Neural crest cell (in vitro differentiated cells): ENCODE data around the gene KRT33A. TPM values are rescaled to one million over a fixed set of nuclear protein-coding genes. Genes with fewer than 3 reads are reported as not detected.

ENCODE experiments used
- DNase-seq: peaks from one replicate; pipeline ENCODE4 v3.0.0; 2021; ENCODE audit warnings: low read depth, mixed read lengths, low spot score
- H3K27ac Mint-ChIP-seq: one replicate; pipeline ENCODE4 v1.8.0; 2021; ENCODE audit warnings: mild to moderate bottlenecking, mixed read lengths; ENCODE audit not compliant: unreplicated experiment
- H3K27me3 Mint-ChIP-seq: 2 replicates; pipeline ENCODE4 v1.8.0; 2021; ENCODE audit warnings: low read depth, mild to moderate bottlenecking, mixed read lengths
- H3K36me3 Mint-ChIP-seq: 2 replicates; pipeline ENCODE4 v1.8.0; 2021; ENCODE audit warnings: low read depth, mild to moderate bottlenecking, mixed read lengths
- H3K4me1 Mint-ChIP-seq: 2 replicates; pipeline ENCODE4 v1.8.0; 2021; ENCODE audit warnings: mixed read lengths
- H3K4me3 Mint-ChIP-seq: one replicate; pipeline ENCODE4 v1.8.0; 2021; ENCODE audit warnings: mild to moderate bottlenecking, mixed read lengths
- H3K9me3 Mint-ChIP-seq: 2 replicates; pipeline ENCODE4 v1.8.0; 2021; ENCODE audit warnings: mixed read lengths
- CTCF ChIP-seq: fragments of 200-600 bp; sonication (generic); conservative IDR thresholded peaks from 2 replicates; pipeline ENCODE4 v1.5.0; 2021; ENCODE audit warnings: antibody characterized with exemption, mild to moderate bottlenecking
- total RNA-seq: library from RNA; stranded (reverse); gene quantifications from 2 replicates; pipeline ENCODE4 v1.2.1, GENCODE V29; 2021

KRT33A gene
- total RNA-seq, 1 donor from 2014 or later = not detected

GRCh38 chr17:41340494-41340893 lies 10.1 kb downstream of the KRT33A start:
- peaks cover 25% of the 10 kb centered on the region for H3K4me1 Mint-ChIP-seq
- H3K27ac Mint-ChIP-seq = no peak overlapping the region
- peaks cover 10% of the 10 kb centered on the region for H3K9me3 Mint-ChIP-seq
- no peak overlapping the region for H3K4me3 Mint-ChIP-seq
- no peak for TF ChIP-seq CTCF
- no peak for DNase-seq
- H3K27me3 Mint-ChIP-seq = no peaks in the 10 kb centered on the region
- H3K36me3 Mint-ChIP-seq = peaks cover 12% of the 10 kb centered on the region

GRCh38 chr17:41339571-41340172 lies 11.0 kb downstream of the KRT33A start:
- DNase-seq = no peak
- peaks cover 25% of the 10 kb centered on the region for H3K4me1 Mint-ChIP-seq
- H3K27me3 Mint-ChIP-seq = no peaks in the 10 kb centered on the region
- no peak for TF ChIP-seq CTCF
- peaks cover 12% of the 10 kb centered on the region for H3K36me3 Mint-ChIP-seq
- H3K4me3 Mint-ChIP-seq = no peak overlapping the region
- H3K9me3 Mint-ChIP-seq = peaks cover 6% of the 10 kb centered on the region
- H3K27ac Mint-ChIP-seq = no peak overlapping the region

GRCh38 chr17:41338961-41339485 lies 11.6 kb downstream of the KRT33A start:
- H3K4me1 Mint-ChIP-seq = peaks cover 25% of the 10 kb centered on the region
- TF ChIP-seq CTCF = no peak
- H3K36me3 Mint-ChIP-seq = peaks cover 12% of the 10 kb centered on the region
- H3K9me3 Mint-ChIP-seq = peaks cover 6% of the 10 kb centered on the region
- no peak overlapping the region for H3K27ac Mint-ChIP-seq
- DNase-seq = no peak
- no peaks in the 10 kb centered on the region for H3K27me3 Mint-ChIP-seq
- H3K4me3 Mint-ChIP-seq = no peak overlapping the region

GRCh38 chr17:41335747-41336146 lies 14.9 kb downstream of the KRT33A start:
- Mint-ChIP-seq H3K27me3 (no peaks in the 10 kb centered on the region), H3K9me3 (no peaks in the 10 kb centered on the region), H3K4me3 (no peak overlapping the region), H3K4me1 (peaks cover 8% of the 10 kb centered on the region), H3K27ac (no peak overlapping the region), H3K36me3 (no peaks in the 10 kb centered on the region)
- no peak for DNase-seq
- TF ChIP-seq CTCF = no peak

- Mint-ChIP-seq H3K9me3 (no peaks in the 10 kb centered on the region), H3K27me3 (no peaks in the 10 kb centered on the region), H3K4me1 (no peaks in the 10 kb centered on the region), H3K27ac (no peak overlapping the region), H3K4me3 (no peak overlapping the region), H3K36me3 (no peaks in the 10 kb centered on the region)
- DNase-seq = no peak
- TF ChIP-seq CTCF = no peak
Observed at GRCh38 chr17:41334385-41335305, 16.0 kb downstream of the KRT33A start.
